ENCODE measurements around the gene MSI2.

The MSI2 gene

DNA sequence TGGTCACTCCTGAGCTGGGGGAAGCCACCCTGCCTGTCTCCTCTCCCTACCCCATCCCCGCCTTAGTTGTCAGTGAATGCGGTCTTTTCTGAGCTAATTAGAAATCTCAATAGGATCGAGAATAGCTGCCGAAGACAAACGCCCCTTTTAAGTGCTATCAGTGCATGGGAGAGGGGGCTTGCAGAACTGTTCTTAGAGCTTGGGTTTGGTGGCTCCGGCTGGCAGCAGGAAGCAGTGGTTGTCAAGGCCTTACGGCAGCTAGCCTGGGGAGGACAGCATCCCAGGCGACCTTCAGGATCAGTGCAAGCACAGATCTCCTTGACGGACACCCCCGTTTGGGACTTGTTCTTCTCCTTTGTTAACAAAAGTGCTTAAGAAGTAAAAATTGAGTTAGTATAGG lies 293.7 kb downstream of the MSI2 start:
- no peak for DNase-seq

DNA sequence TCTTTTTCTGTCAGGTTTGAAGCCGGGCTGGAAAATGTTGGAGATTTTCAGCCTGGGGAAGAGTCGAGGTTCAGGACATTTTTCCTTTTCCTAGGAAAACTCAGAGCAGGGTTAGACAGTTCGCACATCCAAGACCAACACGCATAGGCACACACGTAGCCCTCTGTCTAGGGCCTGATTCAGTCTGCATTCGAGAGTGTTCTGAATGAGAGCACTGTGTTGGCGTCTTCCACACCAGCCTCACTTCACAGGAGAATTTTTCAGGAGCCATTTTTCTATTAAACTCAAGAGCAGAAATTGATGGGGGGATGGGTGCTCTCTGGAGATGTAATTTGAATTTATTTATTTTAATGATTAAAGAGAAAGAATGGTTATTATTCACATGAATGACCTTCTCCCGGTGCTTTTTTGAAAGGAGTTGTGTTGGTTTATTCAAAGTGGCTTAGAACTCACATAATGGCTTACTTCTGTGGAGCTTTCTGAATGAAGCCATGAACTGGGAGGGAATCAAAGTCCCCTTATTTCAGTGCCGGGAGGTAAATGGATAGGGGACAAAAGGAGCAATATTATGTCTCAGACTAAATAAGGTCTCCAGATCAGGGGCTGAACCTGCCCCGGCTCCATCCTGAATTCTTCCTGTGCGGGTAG lies 294.5 kb downstream of the MSI2 start:
- no peak for DNase-seq

DNA sequence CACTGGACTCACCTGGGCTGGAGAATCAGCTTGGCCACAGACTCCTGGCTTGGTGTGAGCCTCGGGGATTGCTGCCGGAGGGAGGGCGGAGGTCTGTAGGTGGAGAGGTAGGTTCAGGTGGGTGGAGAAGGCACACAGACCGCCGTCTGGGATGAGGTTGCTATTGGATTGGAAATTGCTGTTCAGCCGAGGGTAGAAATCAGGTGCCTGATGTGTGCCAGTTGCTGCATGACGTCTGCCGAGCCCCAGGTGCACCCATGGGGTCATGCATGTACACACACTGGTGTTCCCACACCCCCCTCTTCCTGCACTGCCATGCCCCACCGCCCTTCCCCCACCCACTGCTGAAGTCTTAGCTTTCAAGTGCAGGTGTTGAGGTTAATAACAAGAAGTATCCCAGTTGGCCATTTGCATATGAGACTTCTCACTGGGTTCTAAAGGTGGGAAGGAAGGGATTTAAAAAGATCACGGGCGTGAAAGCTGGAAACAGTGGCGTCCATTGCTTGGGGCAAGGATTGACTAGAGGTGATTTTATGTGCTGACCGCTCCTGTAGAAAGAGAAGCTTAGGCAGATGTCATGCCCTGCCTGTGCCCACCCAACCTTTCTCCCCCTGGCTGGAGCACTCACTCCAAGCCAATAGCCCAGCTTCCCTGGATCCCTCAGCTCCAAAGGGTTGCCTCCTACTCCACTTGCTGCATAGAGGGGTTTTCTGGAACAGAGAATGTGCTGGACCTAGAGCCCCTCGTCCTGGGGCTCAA lies 295.2 kb downstream of the MSI2 start:
- DNase-seq = no peak

DNA sequence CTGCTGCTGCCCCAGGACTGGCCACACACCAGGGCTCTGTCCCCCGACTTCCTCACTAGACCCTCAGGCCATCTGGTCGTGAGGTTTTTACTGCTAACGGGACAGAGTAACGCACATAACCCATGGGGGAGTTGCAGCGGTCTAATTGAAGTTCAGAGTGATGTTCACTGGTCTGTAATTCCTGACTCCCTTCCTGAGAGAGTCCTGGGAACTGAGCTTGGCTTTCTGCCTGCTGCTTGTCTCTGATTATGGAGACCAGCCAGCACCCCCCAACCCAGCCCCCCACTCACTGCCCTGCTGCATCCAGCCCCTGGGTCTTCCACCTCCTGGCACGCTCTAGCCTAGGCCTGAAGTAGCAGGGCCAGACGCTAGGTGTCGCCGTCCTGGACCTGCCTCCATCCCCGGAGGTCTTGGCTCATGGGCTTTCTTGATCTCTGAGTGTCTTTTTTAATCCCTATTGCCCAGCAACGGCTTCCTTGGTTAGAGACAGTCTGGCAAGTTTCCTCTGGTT lies 295.8 kb downstream of the MSI2 start:
- no peak for DNase-seq

DNA sequence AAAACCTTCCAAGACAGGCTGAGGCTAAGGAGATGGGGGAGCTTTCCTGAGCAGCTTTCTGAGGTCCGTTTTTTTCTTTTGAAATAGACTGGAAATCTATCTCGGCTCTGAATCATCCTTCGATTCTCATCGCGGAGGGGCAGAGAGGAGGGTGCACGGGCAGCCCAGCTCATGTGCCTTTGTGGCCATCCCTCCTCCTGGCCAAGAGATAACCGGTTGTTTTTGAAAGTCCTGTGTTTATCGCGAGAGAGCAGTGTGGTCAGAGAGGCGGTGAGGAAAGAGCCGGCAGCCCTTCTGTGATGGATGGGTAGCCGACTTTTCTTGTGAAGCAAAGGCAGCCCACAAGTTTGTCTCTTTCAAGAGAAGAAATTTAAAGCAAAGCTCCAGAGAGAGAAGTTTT lies 297.2 kb downstream of the MSI2 start:
- DNase-seq = no peak

DNA sequence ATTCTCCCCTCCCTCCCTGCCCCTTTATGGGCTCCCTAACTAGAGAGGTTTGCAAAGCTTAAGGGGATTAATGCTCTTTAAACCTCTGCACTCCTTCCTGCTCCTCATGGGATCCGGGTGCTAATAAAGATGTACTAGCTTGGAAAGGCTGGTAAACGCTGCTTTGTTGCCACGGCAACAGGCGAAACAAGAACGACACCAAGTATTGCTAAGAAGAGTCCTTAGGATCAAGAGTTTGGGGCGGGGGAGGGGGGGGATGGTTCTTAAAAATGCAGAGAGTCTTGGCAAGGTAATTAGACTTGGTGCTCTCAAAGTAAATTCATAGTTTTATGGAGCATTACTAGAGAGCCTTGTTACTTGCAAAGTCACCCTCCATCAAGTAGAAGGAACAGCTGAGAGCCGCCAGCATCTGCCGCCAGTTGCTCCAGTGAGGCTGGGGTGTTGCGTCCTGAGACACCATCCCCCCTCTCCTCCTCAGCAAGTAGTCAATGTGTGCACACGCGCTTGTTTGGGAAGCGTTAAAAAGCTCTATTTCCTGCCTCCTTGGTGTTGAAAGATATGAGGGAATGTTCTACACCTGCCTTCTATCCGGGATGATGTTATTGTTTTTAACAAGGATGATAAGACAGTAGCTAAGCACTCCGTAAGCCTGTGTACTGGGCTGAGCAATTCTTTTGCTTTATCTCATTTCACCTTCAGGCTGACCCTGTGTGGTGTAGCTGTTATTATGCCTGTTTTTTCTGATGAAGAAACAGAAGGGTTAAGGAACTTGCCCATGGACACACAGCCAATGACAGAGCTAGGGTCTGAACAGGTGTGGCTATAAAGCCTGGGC lies 297.9 kb downstream of the MSI2 start:
- no peak for DNase-seq

DNA sequence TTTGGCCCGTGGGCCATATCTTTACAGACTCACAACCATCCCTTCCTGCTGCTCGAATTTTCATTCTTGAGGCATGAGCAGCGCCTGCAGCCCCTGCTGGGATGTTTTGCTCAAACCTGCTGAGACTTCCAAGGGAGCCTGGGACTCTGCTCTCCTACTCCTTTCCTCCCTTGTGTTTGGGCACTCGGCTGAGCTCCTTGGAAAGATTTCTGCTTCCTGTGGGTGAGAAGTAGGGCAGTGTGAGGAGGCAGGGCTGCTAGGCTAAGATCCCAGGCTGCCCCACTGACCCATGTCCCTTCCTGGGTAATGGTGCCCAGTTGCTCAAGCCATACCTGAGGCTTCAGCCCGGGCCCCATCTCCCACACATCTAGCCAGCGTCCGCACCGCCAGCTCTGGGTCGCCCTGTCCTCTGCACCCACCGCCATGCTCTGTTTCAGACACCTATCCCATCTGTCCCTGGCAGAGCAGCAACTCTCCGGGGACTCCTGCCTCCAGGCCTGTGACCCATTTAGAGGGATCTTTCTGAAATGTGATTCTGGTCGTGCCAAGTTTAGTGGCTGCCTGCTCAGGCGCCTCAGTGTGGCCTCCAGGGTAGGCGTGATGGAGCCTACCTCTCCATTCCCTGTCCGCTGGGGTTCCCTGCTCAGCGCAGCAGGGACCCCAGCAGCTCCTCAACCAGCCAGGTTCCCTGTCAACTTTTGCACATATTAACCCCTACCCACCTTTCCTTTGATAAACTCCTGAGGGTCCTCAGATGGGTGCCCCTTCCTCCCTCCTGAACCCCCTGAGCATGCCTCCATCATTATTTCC lies 298.7 kb downstream of the MSI2 start:
- no peak for DNase-seq

DNA sequence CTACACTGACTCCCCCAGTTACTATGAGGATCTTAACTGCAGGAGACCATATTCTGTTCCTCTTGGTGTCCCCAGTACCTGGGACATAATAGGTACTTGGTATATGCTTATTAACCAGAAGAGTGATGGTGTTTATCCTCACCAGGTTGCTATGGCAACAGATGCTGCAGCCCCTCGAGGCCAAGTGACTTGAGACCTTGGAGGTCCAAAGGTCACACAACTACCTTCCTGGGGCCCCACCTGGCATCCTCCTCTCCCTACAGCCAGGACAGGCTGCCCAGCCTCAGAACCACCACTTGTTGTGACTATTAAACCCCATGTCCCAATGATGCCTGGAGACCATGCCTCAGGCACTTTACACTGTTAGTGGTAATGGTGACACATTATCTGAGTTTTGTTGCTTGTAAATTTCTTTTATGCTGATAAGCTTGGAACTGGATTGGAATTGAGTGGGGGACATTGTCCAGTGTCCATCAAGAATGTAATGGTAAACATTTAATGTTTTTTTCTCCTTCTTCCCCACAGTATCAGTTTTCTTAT lies 299.4 kb downstream of the MSI2 start:
- no peak for DNase-seq

DNA sequence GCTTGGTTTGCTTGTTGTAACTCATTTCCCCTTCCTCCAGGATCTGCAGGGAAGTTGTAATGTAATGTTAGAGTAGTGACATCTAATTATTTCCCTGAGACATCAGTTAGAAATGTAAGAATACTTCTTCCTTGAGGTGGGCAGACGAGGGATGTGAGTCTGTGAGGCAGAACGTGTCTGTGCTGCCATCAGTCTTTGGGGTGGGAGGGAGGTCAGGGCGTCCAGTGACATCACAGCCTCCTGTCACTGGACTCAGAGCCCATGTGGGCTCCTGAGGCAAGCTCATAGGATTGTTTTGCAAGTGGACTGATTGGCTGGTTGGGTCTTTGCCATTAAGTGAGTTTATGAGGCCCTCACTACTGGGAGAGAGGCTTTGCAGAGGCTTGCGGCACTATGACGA lies 300.0 kb downstream of the MSI2 start:
- no peak for DNase-seq

DNA sequence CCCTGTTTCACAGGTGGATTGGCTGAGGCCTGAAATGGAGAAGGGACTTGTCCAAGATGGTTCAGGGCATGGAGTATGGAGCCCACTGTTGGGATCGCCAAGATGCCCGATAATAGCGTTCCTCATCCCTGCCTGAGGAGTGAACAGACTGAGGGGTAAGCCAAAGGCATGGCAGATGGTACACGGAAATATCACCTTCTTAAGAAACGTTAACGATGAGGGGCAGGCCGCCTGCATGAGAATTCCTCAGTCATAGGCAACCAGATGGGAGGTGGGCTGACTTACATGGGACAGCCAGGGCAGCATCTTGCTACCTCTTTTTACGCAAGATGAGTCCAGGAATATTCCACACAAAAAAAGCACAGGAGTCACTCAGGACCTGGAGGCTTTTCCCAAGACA lies 300.7 kb downstream of the MSI2 start:
- DNase-seq = no peak

DNA sequence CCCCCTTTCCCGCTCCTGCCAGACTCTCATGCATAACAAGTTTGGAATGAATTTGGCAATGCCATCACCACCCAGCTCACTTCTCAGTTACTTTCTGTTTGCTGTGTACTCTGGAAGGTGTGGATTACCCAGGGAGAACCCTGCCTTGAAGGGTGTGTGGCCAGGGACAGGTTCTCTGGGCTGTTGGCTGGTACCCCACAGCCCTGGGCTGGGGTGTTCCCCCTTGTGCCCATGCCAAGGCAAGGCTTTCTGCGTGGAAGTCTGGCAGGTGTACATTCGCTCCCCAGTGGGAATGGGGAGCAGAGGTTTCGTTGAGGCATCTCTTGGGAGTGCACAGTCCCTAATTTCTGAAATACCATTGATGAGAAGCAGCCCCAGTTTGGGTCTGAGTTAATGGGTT lies 301.1 kb downstream of the MSI2 start:
- DNase-seq = no peak

DNA sequence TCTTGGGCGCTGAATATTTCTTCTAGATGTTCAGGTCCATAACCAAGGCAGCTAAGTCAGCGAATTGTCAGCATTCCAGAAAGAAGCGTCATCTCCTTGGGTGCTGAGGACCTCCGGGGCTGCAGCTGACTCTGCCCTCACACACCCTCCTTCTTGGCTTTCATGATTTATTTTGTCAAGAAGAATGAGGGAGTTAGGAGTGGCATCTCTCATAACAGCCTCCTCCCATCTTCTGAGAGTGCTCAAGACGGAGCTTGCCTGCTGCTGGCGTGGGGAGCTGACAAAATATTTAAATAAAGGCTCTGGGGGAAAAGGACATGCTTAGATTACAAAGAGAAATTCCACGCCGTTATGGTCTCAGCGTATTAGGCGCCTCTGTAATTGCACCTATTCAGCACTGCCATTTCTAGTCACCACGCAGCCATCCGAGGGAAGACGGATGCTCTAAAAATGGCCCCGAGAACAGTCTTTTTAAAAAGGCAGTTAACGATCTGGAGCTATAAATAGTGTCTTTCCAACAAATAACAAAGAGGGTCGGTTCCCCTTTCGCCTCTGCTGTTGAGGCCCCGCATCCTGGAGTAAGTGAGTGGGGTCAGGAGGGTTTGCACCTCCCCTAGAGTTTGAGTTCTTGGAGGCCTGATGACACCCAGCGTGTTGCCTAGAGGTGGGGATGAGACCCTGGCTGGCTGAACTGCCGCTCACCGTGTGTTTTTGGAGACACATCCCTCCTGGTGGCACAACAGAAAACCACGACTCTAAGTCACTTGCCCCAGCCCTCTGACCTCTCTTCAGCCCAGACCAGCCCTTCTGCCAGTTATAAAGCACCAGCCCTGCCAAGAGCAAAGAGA lies 301.7 kb downstream of the MSI2 start:
- no peak for DNase-seq

DNA sequence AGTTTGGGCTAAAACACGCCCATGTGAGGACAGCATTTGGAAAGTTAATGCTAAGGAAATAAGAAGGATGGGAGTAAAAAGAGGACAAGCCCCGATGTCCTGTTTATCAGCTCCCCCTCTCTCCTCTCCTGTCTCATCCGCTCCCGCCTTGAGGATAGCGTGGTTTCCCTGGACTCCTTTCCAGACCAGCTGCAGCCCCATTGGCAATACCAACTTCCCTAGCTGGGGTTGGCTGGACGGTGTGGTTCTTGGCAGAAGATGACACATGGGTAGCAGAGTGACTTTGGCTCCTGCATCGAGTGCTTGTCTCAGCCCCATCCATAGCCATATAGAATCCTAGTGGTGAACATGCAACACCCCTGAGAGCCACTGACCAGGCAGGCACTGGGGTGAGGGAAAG lies 302.9 kb downstream of the MSI2 start:
- no peak for DNase-seq

DNA sequence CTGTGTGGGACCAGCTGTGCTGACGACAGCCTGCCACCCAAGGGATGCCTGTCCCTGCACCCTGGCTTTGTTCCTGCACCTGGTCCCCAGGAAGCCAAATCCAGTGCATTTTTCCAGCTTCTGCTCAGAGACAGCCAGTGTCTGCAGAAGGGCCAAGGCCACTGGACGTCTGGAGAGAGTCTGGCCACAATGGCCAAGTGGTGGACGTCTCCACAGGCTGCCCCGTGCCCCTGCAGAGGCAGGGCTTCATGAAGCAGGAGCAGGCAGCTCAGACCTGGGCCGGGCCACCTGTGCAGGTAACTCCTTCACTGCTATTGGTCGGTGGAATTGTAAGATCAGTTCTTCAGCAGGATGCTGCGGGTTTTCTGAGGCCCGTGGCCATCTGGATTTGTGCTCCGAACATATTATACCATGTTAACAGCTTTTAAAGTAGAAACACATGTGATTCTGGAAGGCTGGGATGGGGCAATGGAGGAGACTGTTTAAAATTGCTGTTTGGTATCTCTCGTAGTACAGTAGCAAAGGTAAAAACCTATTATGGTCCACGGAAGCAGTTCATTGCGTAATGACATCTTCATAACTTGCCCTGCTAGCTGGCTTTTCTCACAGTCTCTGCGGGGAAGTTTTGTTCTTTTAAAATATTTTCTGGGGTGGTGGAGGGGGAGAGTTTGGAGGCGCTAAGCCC lies 303.5 kb downstream of the MSI2 start:
- no peak for DNase-seq

DNA sequence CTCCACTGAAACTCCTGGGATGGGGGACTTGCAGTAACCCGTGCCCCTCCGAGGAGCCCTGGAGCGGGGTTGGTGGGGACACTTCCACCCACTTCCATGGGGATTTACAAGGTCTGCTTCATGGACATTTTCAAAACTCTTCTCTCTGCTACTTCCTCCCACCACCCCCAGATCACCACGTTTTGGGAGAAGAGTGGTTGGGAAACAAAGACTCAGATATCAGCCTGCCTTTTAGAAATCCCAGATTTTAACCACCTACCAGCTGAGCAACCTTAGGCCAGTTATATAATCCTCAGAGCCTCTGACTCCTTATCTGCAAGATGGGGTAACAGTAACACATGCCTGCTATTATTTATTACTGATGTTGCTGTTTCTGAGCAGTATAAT lies 304.0 kb downstream of the MSI2 start:
- DNase-seq = no peak

DNA sequence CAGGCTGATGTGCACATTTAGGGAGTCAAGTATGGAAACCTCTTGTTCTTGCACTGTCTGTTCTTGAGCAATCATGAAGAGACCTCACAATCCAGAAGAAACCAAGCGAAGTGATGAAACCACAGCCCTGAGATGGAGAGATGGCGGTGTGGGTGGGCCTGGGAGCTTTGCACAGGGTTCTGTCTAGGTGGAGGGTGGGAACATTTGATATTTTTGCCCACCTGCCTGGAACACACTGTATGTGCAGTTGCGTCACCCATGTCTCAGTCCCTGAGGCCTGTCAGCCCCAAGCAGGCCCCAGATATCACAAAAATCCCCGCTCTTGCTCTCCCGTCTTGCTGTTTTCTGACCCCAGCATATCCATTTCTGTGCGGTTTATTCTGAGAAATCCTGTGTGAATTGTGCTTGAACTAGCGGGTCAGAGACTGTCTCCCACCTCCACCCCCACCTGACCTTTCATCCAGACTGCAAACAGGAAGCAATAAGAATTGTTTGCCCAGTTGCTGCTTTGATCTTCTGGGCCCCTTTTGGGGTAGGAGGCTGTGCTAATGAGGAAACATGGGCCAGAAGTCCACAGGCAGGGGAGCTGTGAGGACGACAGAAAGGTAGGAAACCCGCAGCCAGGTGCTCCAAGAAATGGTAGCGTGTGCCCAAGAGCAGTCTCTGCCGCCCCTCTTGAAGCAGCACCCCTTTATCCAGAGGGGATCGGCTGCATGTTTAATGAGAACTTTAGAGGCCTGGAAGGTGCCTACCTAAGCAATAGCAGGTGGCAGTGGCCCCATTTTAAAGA lies 304.9 kb downstream of the MSI2 start:
- no peak for DNase-seq

DNA sequence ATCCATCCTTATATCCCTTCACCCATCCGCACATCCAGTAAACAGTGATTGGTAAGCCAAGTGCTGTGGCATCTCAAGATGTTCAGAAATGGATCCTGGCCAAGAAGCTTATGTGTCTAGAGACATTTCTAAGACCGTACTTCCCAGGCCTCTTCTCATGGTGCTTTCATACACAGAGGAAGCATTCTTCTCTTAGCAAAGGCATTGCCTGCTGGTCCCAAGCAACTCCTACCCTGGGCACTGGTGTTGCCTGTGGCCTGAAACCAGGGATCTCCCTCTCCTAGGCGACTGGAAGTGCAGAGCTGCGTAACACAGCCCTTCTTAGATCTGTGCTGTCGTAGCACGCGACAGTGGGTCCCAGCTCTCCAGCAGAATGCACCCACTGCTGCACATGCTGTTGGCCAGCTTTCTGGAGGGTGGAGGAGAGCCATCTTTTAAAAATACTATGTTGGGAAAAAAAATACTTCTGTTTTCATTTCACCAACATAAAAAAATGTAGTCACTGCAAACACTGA lies 305.9 kb downstream of the MSI2 start:
- DNase-seq = no peak

DNA sequence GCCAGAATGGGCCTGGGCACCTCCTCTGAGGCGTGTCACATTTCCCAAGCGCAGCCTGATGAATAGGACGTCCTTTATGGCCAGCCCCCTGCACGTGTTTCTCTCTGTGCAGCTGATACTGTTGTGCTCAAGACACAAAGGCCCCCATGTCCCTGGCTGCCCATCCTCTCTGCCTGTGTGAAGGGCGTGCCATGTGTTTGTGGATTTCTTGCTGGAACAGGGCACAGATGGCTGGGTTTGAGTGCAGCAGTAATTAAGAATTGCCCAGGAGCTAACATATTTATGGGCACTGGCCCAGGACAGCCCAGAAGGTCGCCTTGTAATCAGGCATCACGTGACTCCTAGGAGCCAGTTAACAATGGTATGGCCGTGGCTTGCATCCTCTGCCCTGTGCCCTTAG lies 307.6 kb downstream of the MSI2 start:
- no peak for DNase-seq

DNA sequence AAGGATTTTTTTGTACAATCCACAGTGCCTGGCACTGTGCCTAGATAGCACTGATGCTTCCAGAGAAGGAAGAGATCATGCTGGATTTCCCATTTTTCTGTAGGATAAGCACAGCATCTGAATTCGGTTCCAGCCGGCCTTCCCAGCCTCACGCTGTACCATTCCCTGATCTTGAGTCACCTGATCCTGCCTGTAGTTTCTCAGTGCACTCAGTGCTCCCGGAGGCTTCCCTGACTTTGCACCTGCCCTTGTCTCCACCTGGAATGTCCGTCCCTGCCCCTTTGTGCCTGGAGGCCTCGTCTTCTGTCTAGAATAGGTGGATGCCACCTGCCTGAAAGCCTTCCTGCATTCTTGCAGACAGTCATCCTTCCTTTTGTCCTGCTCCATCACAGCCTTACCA lies 308.9 kb downstream of the MSI2 start:
- DNase-seq = peak; percentile 71

DNA sequence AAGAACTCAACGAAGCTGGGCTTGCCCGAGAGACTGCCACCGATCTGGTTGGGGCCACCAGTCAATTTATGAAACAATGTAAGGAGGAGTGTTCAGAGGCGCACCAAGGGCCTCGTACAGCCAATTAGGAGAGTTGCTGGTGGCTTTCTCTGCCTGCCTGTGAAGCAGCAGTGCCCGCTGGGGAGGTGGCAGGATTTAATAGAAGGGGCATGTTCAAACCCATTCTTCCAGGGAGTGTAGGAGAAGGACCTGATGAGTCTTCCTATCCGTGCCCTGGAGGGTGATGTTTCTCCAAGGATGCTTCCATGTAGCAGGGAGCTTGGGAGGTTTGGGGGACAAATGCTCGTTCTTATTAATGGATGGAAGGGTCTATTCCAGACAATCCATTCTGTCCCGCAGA lies 310.4 kb downstream of the MSI2 start:
- peak; percentile 96 for DNase-seq

Measured in NCI-H1105 treated with DMSO at 0.1 percent for 48 hours (cell line).